ENCODE measurements around the gene GPATCH8. TPM values are rescaled to one million over a fixed set of nuclear protein-coding genes. Genes with fewer than 3 reads are reported as not detected.

The GPATCH8 gene
- total and polyA plus RNA-seq, 9 of the 15 experiments (the other 6 are each of a cell fraction or from before 2014, with no cell fraction given) = 10.6 to 29.6 (median 13.2) TPM

- no peak for TF ChIP-seq PATZ1 (CRISPR knock-in tag; IDR thresholded peaks at IDR 0.05; ENCODE audit: borderline replicate concordance)
- no peak for TF ChIP-seq EWSR1 (IDR thresholded peaks at IDR 0.05; ENCODE audit: borderline replicate concordance, low read depth, partially characterized antibody)
- TF ChIP-seq ETS2 (tag; IDR thresholded peaks at IDR 0.05; ENCODE audit: borderline replicate concordance, poor library complexity, severe bottlenecking) = no peak
- TF ChIP-seq GABPB1 (CRISPR knock-in tag; IDR thresholded peaks at IDR 0.05) = peak; percentile 32; the same call in 1 of the 2 replicates
- no peak for TF ChIP-seq GATAD2A (IDR thresholded peaks at IDR 0.05)
- TF ChIP-seq EGR1 (conservative IDR thresholded peaks at IDR 0.05) = 0 out of 2 replicates have a peak, but pooled peaks have one; percentile 2
- TF ChIP-seq NONO (IDR thresholded peaks at IDR 0.05; ENCODE audit: low read depth in 2 of 2, low read length in 1 of 2) = no peak
- no peak for TF ChIP-seq ELF4 (CRISPR knock-in tag; IDR thresholded peaks at IDR 0.05)
- no peak for TF ChIP-seq AFF4 (CRISPR knock-in tag; IDR thresholded peaks at IDR 0.05)
- TF ChIP-seq MTA3 (IDR thresholded peaks at IDR 0.05; ENCODE audit: borderline replicate concordance) = no peak
- TF ChIP-seq HMG20A (CRISPR knock-in tag; conservative IDR thresholded peaks at IDR 0.05) = no peak
- TF ChIP-seq ZNF3 (CRISPR knock-in tag; IDR thresholded peaks at IDR 0.05) = no peak
- TF ChIP-seq MCM3 (IDR thresholded peaks at IDR 0.05) = no peak
- TF ChIP-seq ZNF766 (CRISPR knock-in tag; conservative IDR thresholded peaks at IDR 0.05) = 0 out of 2 replicates have a peak, but pooled peaks have one; percentile 21
- peak; percentile 14; the same call in 1 of the 2 replicates for TF ChIP-seq TOE1 (IDR thresholded peaks at IDR 0.05; ENCODE audit: borderline replicate concordance)
- no peak for TF ChIP-seq TOE1 (CRISPR knock-in tag; IDR thresholded peaks at IDR 0.05; ENCODE audit: borderline replicate concordance, low read depth)
- peak; percentile 69 for TF ChIP-seq CHD1 (IDR thresholded peaks at IDR 0.05; ENCODE audit: low read length)
- no peak for TF ChIP-seq ZNF316 (IDR thresholded peaks at IDR 0.05)
- TF ChIP-seq LARP7 (IDR thresholded peaks at IDR 0.05) = no peak
- no peak for TF ChIP-seq ELF1 (tag; IDR thresholded peaks at IDR 0.05)
- no peak for TF ChIP-seq ZNF79 (CRISPR knock-in tag; IDR thresholded peaks at IDR 0.05; ENCODE audit: low read depth)
- TF ChIP-seq KDM2B (CRISPR knock-in tag; IDR thresholded peaks at IDR 0.05) = 0 out of 2 replicates have a peak, but pooled peaks have one; percentile 74
- TF ChIP-seq TEAD4 (IDR thresholded peaks at IDR 0.05; ENCODE audit: low read length) = no peak
- TF ChIP-seq TEAD4 (CRISPR knock-in tag; IDR thresholded peaks at IDR 0.05; ENCODE audit: borderline replicate concordance) = no peak; the same call in 1 of the 2 replicates
Observed at GRCh38 chr17:44385287-44386181, 117.7 kb downstream of the GPATCH8 start (continued).

Measured in K562 (cell line).